ENCODE measurements around the gene FAM3C.

DNA sequence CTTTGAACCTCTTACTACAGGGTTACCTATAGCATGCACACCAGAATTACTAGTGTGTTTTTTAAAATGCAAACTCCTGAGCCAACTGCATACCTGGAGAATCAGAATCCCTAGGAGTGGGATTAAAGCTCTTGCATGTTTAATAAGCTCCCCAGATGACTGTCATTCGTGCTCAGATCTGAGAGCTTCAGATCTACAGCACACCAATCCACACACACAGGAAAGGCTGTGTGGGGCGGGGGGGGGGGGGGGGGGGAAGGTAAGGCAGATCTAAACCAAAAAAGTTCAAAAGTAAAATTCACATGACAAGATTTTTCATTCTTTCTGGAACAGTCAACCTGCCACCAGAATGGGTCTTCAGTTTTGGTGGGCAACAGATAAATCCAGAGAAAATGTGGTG, 5.5 kb downstream of the FAM3C start:
- TF ChIP-seq, protein P1, sequence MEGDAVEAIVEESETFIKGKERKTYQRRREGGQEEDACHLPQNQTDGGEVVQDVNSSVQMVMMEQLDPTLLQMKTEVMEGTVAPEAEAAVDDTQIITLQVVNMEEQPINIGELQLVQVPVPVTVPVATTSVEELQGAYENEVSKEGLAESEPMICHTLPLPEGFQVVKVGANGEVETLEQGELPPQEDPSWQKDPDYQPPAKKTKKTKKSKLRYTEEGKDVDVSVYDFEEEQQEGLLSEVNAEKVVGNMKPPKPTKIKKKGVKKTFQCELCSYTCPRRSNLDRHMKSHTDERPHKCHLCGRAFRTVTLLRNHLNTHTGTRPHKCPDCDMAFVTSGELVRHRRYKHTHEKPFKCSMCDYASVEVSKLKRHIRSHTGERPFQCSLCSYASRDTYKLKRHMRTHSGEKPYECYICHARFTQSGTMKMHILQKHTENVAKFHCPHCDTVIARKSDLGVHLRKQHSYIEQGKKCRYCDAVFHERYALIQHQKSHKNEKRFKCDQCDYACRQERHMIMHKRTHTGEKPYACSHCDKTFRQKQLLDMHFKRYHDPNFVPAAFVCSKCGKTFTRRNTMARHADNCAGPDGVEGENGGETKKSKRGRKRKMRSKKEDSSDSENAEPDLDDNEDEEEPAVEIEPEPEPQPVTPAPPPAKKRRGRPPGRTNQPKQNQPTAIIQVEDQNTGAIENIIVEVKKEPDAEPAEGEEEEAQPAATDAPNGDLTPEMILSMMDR (conservative IDR thresholded peaks at IDR 0.05; ENCODE audit: low read depth, low read length): no peak
- TF ChIP-seq EZH2 (IDR thresholded peaks at IDR 0.05; ENCODE audit: low read length, unreplicated experiment) (no peak), EZH2phosphoT487 (IDR thresholded peaks at IDR 0.05; ENCODE audit: borderline replicate concordance, low read length) (no peak)
